ENCODE results near the gene SLC6A16. TPM values are rescaled to one million over a fixed set of nuclear protein-coding genes. Genes with fewer than 3 reads are reported as not detected.

The SLC6A16 gene
- total RNA-seq, 1 experiment from 2014 or later: 3.2 TPM

GRCh38 chr19:49338023-49338677, 13.2 kb upstream of the SLC6A16 start:
- Histone ChIP-seq H3K79me2 (ENCODE audit: insufficient read depth, low read length) (no peaks in the 10 kb centered on the region), H3K56ac (ENCODE audit: insufficient read length, low read depth, low read length) (no peak overlapping the region), H3K4ac (ENCODE audit: low read depth, low read length) (no peak overlapping the region), H2AK5ac (ENCODE audit: insufficient read length, low read length) (no peak overlapping the region), H2AFZ (ENCODE audit: low read length) (no peak overlapping the region), H3K23ac (ENCODE audit: insufficient read length, low read depth, low read length) (no peak overlapping the region), H3K14ac (ENCODE audit: insufficient read depth, low read length) (no peak overlapping the region), H2BK20ac (ENCODE audit: low read depth, low read length, poor library complexity, severe bottlenecking) (no peak overlapping the region), H4K20me1 (ENCODE audit: control insufficient read depth, insufficient read depth, insufficient read length) (no peaks in the 10 kb centered on the region), H4K8ac (replicated peaks; ENCODE audit: insufficient read length, low read depth, low read length) (no peak overlapping the region), H3K18ac (ENCODE audit: insufficient read length, low read depth, low read length) (no peak overlapping the region), H4K5ac (ENCODE audit: insufficient read length, low read depth, low read length) (no peak overlapping the region), H2BK15ac (ENCODE audit: low read depth, low read length) (no peak overlapping the region), H3K79me1 (ENCODE audit: insufficient read depth, low read depth, low read length, poor library complexity, severe bottlenecking) (no peaks in the 10 kb centered on the region), H2BK12ac (ENCODE audit: insufficient read length, low read depth, low read length) (no peak overlapping the region), H3K23me2 (ENCODE audit: insufficient read length, low read depth, low read length, poor library complexity, severe bottlenecking) (peaks cover 12% of the 10 kb centered on the region), H4K91ac (ENCODE audit: insufficient read length, low read depth, low read length) (no peak overlapping the region), H3K4me2 (ENCODE audit: insufficient read depth, insufficient read length, low read length) (peak overlapping the region; percentile 68), H3K9me3 (ENCODE audit: control insufficient read depth, low read depth, low read length) (no peaks in the 10 kb centered on the region), H3K4me1 (ENCODE audit: insufficient read depth, low read length) (peaks cover 2% of the 10 kb centered on the region; the same call in 1 of the 2 replicates), H3K27ac (ENCODE audit: insufficient read length, low read depth, low read length) (no peak overlapping the region), H2BK5ac (ENCODE audit: insufficient read length, low read length) (no peak overlapping the region), H3K27me3 (ENCODE audit: insufficient read depth, low read length) (peaks cover 3% of the 10 kb centered on the region; the same call in 1 of the 2 replicates), H3K9ac (ENCODE audit: extremely low read depth, insufficient read length, low read length) (no peak overlapping the region), H2BK120ac (ENCODE audit: low read depth, low read length, poor library complexity, severe bottlenecking) (no peak overlapping the region), H3T11ph (ENCODE audit: low read length) (no peak overlapping the region)
- Mint-ChIP-seq H3K4me3 (peak overlapping the region; percentile 61 to 83), H3K27ac (peak overlapping the region; percentile 41 to 65 (median 59); a peak in 4 of 7 replicates), H3K9me3 (peaks cover 0 to 3% of the 10 kb centered on the region in 2 experiments; a peak in 2 of 5 replicates), H3K4me1 (peaks cover 24 to 36% of the 10 kb centered on the region in 2 experiments), H3K27me3 (ENCODE audit: low read depth) (peaks cover 18% of the 10 kb centered on the region), H3K36me3 (ENCODE audit: insufficient read depth in 1 of 3, low read depth in 3 of 3) (peaks cover 11 to 47% (median 30%) of the 10 kb centered on the region in 3 experiments)
- no CpG with 5 or more reads among the region's 34 CpGs for whole genome bisulfite sequencing (ENCODE audit: extremely low coverage, insufficient read length, low lambda C conversion rate)
- DNase-seq: peak; percentile 76
- TF ChIP-seq, protein P1, sequence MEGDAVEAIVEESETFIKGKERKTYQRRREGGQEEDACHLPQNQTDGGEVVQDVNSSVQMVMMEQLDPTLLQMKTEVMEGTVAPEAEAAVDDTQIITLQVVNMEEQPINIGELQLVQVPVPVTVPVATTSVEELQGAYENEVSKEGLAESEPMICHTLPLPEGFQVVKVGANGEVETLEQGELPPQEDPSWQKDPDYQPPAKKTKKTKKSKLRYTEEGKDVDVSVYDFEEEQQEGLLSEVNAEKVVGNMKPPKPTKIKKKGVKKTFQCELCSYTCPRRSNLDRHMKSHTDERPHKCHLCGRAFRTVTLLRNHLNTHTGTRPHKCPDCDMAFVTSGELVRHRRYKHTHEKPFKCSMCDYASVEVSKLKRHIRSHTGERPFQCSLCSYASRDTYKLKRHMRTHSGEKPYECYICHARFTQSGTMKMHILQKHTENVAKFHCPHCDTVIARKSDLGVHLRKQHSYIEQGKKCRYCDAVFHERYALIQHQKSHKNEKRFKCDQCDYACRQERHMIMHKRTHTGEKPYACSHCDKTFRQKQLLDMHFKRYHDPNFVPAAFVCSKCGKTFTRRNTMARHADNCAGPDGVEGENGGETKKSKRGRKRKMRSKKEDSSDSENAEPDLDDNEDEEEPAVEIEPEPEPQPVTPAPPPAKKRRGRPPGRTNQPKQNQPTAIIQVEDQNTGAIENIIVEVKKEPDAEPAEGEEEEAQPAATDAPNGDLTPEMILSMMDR (conservative IDR thresholded peaks at IDR 0.05): no peak
